ENCODE measurements around the gene BBLN. TPM values are rescaled to one million over a fixed set of nuclear protein-coding genes. Genes with fewer than 3 reads are reported as not detected.
"Not testable (repeated sequence)": the region's sequence is repeated elsewhere in the genome, so short reads cannot be mapped to it uniquely, and the experiment has no call there.

The BBLN gene, protein sequence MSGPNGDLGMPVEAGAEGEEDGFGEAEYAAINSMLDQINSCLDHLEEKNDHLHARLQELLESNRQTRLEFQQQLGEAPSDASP
- 79.8 and 83.8 TPM in 2 replicates for total RNA-seq

DNA sequence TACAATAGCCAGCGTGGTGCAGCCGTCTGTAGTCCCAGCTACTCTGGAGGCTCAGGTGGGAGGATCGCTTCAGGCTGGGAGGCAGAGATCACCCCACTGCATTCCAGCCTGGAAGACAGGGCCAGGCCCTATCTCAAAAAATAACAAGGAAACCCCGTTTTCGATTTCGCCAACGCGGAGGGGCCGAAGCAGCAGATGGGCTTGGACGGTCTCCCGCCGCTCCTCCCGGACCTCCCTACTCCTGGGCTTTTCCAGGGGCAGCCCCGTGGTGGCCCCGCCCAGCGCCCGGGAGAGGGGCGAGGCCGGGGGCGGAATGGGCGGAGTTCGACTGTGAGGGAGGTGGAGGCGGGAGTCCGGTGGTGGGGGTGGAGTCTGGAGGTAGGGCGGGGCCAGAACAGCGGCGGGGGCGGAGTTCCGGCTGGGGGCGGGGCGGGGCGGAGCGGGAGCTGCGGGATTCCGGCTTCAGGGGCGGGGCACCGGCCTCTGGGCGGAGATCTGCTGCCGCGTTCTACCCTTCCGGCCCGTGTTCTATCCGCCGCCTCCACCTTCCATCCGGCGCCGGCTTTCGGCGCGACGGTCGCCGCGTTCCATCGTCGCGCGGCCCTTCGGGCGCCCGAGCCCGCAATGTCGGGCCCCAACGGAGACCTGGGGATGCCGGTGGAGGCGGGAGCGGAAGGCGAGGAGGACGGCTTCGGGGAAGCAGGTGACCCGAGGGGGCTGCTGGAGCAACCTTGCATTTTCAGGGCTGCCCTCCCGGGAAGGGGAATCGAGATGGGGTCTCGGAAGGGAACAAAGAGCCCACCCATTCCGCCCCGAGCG, at the start of gene BBLN:
BBLN (plus strand) TSS at position 482 of the 819 bp plus-strand sequence; CDS start at position 625, 143 bp downstream.
- intact Hi-C loops (cut with micrococcal nuclease) = loop anchor here (1.0 to 2.0 kb wide), 11 partner anchors 31 to 591 kb away; partner anchors contain the start of genes CIZ1, COQ4, DNM1 and GOLGA2

DNA sequence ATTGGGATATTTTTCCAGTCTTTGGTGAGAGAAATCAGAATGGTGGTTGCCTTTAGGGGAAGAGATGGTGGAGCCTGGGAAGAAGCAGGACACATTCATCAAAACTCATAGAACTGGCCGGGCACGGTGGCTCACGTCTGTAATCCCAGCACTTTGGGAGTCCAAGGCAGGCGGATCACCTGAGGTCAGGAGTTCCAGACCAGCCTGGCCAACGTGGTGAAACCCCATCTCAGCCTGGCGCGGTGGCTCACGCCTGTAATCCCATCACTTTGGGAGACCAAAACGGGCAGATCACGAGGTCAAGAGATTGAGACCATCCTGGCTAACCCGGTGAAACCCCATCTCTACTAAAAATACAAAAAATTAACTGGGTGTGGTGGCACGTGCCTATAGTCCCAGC, 48.3 kb upstream of the BBLN start:
- intact Hi-C loops (cut with micrococcal nuclease) = not testable (repeated sequence)

DNA sequence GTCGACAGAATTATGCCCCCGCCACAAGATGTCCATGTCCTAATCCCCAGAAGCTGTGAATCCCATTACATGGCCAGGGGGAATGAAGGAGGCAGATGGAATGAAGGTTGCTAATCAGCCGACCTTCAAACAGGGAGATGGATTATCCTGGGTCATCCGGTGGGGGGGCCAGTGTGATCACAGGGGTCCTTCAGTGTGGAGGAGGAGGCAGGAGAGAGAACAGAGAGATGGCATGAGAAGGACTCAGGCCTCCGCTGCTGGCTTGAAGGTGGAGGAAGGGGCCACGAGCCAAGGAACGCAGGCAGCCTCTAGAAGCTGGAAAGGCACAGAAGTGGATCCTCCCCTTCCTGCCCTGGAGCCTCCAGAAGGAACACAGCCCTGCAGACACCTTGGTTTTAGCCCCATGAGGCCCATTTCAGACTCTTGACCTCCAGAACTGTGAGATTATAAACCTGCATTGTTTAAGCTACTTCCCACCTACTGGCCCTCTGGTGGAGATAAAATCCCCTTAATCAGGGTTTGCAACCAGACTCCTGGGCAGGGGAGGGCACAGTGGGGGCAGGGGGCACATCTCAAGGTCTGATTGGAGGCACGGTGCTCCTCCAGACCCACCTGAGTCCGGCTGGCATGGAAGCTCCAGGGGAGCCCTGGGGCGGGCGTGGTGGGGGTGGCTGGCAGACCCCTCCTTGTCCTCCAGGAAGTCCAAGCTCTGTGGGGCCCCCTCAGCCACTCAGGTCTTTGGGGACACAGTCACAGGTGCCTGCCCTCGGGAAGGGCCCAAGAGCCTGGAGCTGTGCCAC, 46.3 kb upstream of the BBLN start:
- intact Hi-C loops (cut with micrococcal nuclease) = no loop called here

DNA sequence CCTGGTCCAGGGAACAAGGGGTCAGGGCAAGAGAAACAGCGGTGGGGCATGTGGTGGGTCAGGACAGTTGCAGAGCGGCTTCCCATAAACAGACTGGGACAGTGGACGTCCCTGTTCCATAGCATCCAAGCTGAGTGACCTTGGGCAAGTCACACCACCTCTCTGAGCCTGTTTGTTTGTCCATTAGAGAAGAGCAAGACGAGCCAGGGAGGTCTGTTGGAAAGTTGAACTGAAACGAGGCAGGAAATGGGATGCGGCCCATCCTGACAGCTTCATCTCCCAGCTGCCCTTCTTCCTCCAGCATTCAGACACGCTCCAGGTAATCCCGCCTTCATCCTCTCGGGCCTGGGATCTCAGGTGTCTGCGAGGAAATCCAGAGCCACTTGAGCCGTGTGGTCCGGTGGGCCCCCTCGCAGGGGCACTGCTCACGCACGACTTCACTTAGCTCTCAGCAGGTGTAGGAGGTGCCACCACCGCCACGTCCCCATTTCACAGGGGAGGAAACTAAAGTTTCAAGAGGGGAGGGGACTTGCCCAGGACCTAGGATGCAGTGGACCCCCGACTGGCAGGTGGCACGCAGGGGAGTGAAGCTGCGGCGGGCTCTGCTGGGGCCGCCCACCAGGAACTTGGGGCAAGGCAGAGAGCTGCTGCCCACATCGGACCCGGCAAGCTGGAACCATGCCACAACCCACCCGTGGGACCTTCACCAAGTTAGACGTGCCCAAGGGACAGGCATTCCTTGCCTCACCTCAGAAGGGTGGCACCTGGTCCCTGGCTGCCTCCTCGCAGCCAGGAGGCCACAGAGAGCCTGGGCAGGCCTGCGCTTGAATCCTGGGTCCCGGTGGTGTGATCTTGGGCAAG, 45.5 kb upstream of the BBLN start:
- intact Hi-C loops (cut with micrococcal nuclease) = no loop called here

DNA sequence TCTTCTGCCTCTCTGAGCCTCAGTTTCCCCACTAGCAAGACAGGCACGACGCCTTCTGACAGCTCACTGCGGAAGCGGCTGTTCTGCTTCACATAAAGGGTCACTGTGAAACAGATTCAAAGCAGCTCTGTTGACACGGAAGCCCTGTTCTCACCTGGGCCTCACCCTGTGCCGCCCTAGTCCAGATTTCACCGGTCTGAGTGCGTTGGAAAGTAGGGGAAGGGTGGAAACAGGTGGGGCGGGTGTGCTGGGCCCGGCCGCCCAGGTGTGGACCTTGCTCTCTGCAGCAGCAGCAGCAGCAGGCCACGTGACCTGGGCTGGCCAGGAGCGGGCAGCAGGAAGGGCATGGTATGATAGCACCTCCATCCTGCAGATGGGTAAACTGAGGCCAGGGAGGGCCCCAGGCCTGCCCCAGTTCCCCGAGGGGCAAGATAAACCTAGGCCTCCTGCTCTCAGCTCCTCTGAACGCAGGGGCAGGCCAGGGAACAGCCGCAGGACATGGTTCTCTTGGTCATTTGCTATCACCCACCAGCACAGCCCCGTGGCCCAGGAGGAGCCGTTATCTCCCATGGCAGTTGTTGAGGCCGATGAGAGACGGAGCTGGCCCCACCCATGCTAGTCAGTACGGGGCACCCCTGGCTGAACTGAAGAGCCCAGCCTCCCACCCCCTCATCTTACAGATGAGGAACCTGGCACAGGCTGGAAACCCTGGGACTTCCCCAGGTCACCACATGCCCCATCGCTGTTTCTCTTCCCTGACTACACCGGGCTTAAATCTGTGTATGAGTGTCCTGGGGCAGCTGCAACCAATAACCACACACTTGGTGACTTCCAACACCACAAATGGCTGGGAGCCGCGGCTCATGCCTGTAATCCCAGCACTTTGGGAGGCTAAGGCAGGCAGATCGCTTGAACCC, 44.6 kb upstream of the BBLN start:
- intact Hi-C loops (cut with micrococcal nuclease) = loop anchor here (2.0 kb wide), 2 partner anchors 21 to 81 kb away; no protein-coding TSS in a partner anchor

DNA sequence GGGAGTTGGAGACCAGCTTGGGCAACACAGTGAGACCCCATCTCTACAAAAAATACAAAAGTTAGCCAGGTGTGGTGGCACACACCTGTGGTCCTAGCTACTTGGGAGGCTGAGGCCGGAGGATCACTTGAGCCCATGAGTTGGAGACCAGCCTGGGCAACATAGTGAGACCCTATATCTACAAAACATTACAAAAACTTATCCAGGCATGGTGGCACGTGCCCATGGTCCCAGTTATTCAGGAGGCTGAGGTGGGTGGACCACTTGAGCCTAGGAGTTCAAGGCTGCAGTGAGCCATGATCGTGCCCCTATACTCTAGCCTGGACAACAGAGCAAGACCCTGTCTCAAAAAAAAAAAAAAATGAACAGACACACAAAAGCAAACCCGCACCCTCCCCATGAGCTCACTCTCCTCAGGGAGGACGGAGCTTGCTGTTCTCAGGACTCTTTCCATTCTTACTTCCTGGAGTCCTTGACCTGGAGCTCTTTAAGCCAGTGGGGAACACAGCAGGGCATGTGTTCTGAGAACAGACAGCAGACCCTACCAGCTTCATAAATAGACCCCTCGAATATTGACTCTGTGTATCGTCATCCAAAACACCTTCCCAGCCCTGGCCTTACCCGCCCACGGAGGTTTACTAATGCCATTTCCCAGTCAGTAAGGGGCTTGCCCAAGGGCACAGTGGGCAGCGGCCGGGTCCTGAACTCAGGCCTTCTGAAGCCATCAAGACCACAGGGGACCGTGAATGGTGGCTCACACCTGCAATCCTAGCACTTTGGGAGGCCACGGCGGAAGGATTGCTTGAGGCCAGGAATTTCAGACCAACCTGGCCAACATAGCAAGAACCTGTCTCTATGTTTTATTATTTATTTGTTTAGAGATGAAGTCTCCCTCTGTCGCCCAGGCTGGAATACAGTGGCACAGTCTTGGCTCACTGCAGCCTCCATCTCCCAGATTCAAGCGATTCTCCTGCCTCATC, 43.7 kb upstream of the BBLN start:
- intact Hi-C loops (cut with micrococcal nuclease) = loop anchor here (1.0 to 2.0 kb wide), 5 partner anchors 11 to 173 kb away; partner anchors contain the start of genes NAIF1 and PTGES2

DNA sequence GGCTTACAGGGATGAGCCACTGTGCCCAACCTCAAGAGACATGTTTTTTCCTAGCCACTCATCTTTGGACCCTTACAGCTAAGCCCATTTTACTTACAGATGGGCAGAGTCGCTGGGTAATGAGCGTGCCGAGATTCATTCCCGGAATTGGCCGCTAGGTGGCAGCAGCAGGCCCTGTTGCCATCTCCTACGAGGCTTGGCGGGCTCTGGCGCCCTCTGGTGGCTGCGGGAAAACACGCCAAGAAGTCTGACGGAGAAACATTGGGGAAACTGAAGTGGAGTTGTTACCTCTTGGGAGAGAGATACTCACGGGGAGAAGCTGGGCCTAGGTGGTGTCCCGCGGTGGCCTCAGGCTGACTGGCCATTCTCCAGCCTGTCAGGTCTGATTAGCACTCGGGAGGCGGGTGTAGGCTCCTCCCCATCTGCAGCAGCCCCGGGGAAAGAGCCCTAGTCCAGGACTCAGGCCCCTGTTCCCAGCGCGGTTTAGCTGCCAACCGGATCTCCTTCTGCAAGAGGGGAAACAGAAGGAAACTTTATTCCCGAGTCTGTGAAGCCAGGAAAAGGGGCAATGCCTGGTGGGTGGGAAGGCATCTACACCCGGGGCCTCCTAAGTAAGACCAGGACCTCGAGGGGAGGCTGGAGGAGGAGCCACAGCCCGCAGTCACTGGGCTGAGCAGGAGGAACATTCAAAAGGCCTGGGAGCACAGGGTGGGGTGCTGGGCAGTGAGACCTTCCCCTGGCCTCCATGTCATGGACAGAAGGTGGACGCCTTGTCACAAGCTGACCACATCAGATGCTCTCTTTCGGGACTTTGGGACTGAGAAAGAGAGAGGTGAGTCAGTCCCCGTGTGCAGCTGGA, 42.2 kb upstream of the BBLN start:
- intact Hi-C loops (cut with micrococcal nuclease) = loop anchor here (1.0 to 2.0 kb wide), 5 partner anchors 9 to 175 kb away; partner anchors contain the start of genes NAIF1 and PTGES2

DNA sequence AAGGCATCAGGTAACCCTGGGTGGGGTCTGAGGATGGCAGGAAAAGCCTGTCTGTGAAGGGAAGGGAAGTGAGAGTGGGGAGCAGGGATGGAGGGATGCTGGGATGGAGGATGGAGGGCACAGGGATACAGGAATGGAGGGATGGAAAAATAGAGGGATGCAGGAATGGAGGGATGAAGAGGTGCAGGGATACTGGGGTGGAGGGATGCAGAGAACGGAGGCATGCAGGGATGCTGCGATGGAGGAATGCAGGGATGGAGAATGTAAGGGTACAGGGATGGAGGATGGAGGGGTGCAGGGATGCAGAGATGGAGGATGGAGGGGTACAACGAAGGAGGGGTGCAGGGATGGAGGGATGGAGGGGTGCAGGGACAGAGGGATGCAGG, 41.6 kb upstream of the BBLN start:
- intact Hi-C loops (cut with micrococcal nuclease) = no loop called here

DNA sequence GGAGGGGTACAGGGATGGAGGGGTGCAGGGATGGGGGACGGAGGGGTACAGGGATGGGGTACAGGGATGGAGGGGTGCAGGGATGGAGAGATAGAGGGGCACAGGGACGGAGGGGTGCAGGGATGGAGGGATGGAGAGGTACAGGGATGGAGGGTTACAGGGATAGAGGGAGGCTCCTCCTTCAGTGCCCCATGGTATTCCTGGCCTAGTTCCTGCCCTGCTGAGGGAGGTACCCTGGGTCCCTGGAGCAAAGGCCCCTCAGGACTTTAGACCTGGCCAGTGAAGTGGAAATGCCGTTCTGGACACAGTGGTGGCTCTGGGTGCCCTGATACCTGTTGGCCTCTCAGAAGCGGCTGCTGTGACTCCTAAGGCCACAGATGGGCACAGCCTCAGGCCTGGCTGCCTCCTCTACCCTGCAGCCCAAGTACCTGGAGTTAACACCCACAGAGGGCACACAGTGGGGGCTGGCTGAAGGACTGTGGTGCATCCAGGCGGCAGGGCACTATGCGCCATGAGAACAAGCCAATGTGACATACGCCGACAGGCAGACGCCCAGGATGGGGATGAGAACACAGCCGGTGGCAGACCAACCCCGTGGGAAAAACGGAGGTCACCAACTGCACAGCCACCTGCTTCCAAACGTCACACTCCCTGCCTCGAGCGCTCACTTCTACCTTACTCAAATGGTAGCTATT, 40.9 kb upstream of the BBLN start:
- intact Hi-C loops (cut with micrococcal nuclease) = no loop called here

DNA sequence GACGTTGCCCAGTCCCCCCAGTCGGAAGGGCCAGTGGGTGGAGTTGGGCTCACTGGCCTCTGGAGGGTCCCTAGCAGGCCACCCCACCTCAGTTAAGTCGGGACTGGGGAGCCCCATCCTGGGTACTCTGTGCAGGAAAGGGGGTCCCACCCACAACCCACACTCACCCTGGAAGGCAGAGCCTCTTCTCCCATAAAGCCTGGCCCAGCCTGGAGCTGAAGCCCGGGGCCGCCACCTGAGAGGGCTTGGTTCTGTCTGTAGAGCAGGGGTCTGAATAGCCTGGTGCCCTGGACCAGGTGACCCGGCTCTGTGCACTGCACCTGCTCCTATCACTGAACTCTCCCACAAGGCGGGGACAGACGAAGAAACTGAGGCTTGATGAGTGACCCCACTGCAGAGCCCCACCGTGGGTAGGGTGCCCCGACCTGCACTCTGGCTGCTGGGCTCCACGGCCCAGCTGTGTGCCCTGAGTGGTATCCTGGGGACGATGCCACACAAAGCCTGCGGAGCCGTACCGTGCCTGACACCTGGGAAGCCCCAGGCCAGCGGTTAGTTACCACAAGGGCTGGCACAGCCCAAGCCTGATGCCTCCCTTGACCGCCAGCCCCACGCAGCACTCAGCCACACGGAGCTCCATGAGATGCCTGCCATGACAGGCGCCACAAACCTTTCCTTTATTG, 39.9 kb upstream of the BBLN start:
- intact Hi-C loops (cut with micrococcal nuclease) = no loop called here

DNA sequence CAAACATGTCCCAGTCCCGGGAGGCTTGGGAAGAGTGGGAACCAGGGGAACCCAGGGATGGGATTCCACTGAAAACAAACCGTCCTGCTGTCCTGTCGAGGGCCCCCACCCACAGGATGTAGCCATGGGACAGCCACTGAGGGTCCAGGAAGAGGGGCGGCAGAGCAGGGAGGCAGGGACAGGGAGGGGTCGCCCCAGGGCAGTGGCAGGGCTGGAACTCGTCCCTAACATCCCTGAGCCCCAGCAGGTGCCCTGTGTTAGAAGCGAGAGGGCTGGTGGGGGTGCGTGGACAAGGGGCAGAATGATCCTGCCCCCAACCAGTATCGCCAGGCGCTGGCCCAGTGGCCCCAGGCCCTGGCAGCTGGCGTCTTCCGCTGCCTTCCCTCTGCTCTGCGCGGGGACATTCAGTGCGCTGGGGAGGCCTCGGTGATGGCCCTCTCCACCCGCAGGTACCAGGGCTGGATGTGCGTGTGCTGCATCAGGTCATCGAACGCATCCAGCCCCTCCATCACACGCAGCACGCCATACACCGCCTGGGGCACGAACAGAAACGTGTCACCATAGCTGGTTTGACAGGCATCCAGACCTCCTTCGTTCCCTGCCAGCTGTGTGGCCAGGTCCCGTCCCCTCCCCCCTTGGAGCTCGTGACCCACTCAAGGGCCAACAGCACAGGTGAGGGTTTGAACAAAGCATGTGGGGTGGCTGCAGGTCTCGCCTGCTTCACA, 39.2 kb upstream of the BBLN start:
- intact Hi-C loops (cut with micrococcal nuclease) = no loop called here

DNA sequence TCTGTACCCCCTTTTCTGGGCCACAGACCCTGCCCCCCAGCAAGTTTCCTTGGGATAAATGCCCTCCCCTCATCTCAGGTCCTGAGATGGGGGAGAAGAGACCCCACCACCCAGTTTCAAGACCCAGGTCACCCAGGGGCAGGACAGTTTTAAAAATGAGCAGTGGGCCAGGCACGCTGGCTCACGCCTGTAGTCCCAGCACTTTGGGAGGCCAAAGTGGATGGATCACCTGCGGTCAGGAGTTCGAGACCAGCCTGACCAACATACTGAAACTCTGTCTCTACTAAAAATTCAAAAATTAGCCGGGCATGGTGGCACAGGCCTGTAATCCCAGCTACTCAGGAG, 38.6 kb upstream of the BBLN start:
- intact Hi-C loops (cut with micrococcal nuclease) = no loop called here

DNA sequence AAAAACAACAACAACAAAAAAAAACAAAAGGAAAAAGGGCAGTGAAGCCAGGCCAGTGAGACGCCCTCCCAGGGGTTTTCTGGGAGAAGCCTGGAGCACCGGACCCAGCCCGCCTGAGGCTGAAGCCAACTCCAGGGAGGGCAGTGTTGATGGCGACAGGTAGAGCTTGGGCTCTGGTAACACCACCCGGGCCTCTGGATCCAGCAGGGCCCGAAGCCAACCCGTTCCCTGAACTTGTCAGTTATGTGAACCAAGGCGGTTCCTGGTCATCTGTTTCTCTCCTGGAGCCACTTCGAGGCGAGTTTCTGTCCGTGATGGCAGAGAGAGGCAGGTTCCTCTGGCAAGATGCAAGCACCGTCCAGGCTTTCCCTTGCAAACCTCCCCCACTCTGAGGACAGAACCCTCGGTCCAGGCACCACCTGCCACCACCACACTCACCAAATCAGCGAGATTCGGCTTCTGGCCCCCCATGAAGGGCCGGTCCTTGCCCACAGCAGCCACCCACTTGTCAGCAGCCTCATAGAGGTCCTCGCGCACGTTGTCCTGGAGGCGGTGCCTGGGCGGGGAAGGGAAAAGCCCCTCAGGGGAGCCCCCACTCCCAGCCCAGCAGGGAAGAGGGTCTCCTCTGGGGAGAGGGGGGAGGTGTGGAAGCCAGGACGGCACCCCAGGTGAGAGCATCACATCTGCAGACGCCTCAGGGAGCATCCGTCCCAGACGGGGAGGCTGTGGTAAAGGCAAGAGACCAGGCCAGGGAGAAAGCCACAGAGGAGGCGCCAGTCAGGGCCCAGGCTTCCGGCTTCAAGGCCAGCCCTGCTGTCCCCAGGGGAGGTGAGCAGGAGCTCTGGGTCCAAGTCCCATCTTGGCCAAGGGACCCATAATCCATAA, 37.9 kb upstream of the BBLN start:
- intact Hi-C loops (cut with micrococcal nuclease) = no loop called here

DNA sequence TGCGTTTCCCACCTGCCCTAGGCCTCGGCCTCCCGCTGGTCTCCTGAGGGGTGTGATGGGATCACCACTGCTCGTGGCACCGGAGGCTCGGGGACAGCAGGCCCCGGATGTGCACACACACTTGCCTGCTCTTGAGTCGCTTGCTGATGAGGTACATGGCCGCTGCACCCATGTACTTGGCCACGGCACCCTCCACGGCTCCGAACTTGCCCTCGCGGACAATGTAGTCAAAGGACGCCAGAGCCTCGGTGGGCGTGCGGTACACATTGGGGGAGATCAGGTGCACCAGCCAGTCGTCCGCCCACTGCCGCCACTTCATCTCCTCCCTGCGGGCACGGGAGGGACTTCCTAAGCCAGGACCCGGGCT, 37.3 kb upstream of the BBLN start:
- intact Hi-C loops (cut with micrococcal nuclease) = no loop called here

DNA sequence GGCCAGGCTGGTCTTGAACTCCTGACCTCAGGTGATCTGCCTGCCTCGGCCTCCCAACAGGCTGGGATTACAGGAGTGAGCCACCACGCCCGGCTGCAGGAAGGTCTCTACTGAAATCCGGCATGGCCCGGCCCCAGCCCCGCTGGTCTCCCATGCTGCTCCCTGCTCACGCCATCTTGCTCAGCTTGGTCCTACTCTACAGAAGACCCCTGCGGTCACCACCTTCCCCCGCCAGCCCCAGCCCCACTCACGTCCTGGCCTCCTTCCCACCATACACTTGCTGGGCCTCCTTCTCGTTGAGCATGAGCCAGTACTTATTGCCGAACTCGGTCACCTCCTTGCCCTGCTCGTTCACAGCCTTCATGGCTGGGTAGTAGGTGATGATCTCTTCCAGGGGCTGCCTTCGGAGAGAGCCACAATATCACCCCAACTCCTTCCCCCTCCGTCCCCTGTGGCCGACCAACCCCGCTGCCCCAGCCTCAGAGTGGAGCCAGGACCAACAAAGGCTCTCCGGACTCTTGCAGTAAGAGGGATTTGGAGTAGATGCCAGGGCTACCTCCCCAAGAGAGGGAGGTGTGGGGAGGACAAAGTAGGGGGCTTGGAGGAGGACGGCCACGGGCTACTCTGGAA, 36.5 kb upstream of the BBLN start:
- intact Hi-C loops (cut with micrococcal nuclease) = no loop called here
